Liver (tissue), 9 donors: ENCODE measurements around the gene FREM2. TPM values are rescaled to one million over a fixed set of nuclear protein-coding genes. Genes with fewer than 3 reads are reported as not detected.

Experiments used
- DNase-seq: peaks from one replicate; pipeline ENCODE4 v3.0.0-alpha.2; 2017; ENCODE audit warnings: low spot score
- H3K27ac ChIP-seq, 2 donors: one replicate each; pipeline ENCODE4 v1.7.0; 2013; ENCODE audit warnings: inconsistent platforms in 2 of 2, low read length in 2 of 2, control low read depth in 1 of 2, low read depth in 1 of 2, mild to moderate bottlenecking in 1 of 2
- H3K27me3 ChIP-seq, 4 donors: one replicate each; pipeline versions ENCODE4 v1.6.1 to v1.7.0; 2013; ENCODE audit warnings: low read length in 3 of 4, inconsistent platforms in 1 of 4, mild to moderate bottlenecking in 1 of 4, moderate library complexity in 1 of 4; ENCODE audit not compliant: control insufficient read depth in 4 of 4, insufficient read depth in 4 of 4
- H3K36me3 ChIP-seq, 4 donors: one replicate each; pipeline versions ENCODE4 v1.6.1 to v1.7.0; 2013; ENCODE audit warnings: low read length in 3 of 4, mild to moderate bottlenecking in 3 of 4, low read depth in 1 of 4, moderate library complexity in 1 of 4; ENCODE audit not compliant: control insufficient read depth in 4 of 4, insufficient read depth in 3 of 4
- H3K4me1 ChIP-seq, 4 donors: one replicate each; pipeline versions ENCODE4 v1.6.1 to v1.7.0; 2013; ENCODE audit warnings: low read length in 3 of 4, mild to moderate bottlenecking in 3 of 4, moderate library complexity in 1 of 4; ENCODE audit not compliant: control insufficient read depth in 4 of 4, insufficient read depth in 4 of 4
- H3K4me3 ChIP-seq, 3 donors: one replicate each; pipeline versions ENCODE4 v1.6.1 to v1.7.0; 2013; ENCODE audit warnings: low read length in 3 of 3, control low read depth in 1 of 3, low read depth in 1 of 3, mild to moderate bottlenecking in 1 of 3
- H3K9ac ChIP-seq, 2 donors: one replicate each; pipeline ENCODE4 v1.7.0; 2013; ENCODE audit warnings: low read length in 2 of 2, mild to moderate bottlenecking in 2 of 2, moderate library complexity in 2 of 2, control low read depth in 1 of 2, low read depth in 1 of 2
- H3K9me3 ChIP-seq, 4 donors: one replicate each; pipeline versions ENCODE4 v1.6.1 to v1.7.0; 2013; ENCODE audit warnings: low read length in 3 of 4; ENCODE audit not compliant: control insufficient read depth in 4 of 4
- ATF3 ChIP-seq: IDR thresholded peaks from 2 replicates; pipeline ENCODE4 v1.6.1; 2016; ENCODE audit warnings: antibody characterized with exemption
- CTCF ChIP-seq: fragments of 150-350 bp; IDR thresholded peaks from 2 replicates; pipeline ENCODE4 v1.5.1; 2017; ENCODE audit warnings: improper control_type of control experiment, low read depth, low read length; ENCODE audit not compliant: missing input control
- EGR1 ChIP-seq, 2 donors: IDR thresholded peaks; 2 replicates each; pipeline ENCODE4 v1.6.1; 2016 to 2018; ENCODE audit warnings: antibody characterized with exemption in 2 of 2, low read depth in 2 of 2
- FOXA1 ChIP-seq: IDR thresholded peaks from 2 replicates; pipeline ENCODE4 v1.6.1; 2016; ENCODE audit warnings: antibody characterized with exemption
- FOXA2 ChIP-seq: IDR thresholded peaks from 2 replicates; pipeline ENCODE4 v1.6.1; 2016; ENCODE audit warnings: antibody characterized with exemption
- GABPA ChIP-seq, 2 donors: IDR thresholded peaks in 1 of 2; conservative IDR thresholded peaks in 1 of 2; 2 replicates each; pipeline ENCODE4 v1.6.1; 2016; ENCODE audit warnings: antibody characterized with exemption in 2 of 2, mild to moderate bottlenecking in 1 of 2, moderate library complexity in 1 of 2
- HNF4A ChIP-seq, 2 donors: conservative IDR thresholded peaks; 2 replicates each; pipeline ENCODE4 v1.6.1; 2016; ENCODE audit warnings: antibody characterized with exemption in 2 of 2, mild to moderate bottlenecking in 2 of 2
- HNF4G ChIP-seq: IDR thresholded peaks from 2 replicates; pipeline ENCODE4 v1.6.1; 2016; ENCODE audit warnings: antibody characterized with exemption
- JUND ChIP-seq, 2 donors: IDR thresholded peaks; 2 replicates each; pipeline ENCODE4 v1.6.1; 2016; ENCODE audit warnings: antibody characterized with exemption in 2 of 2
- MAX ChIP-seq: IDR thresholded peaks from 2 replicates; pipeline ENCODE4 v1.6.1; 2016; ENCODE audit warnings: antibody characterized with exemption
- RAD21 ChIP-seq, 2 donors: IDR thresholded peaks; 2 replicates each; pipeline ENCODE4 v1.6.1; 2016; ENCODE audit warnings: antibody characterized with exemption in 2 of 2, mild to moderate bottlenecking in 2 of 2
- REST ChIP-seq: IDR thresholded peaks from 2 replicates; pipeline ENCODE4 v1.6.1; 2016; ENCODE audit warnings: antibody characterized with exemption, mild to moderate bottlenecking
- RXRA ChIP-seq, 2 donors: IDR thresholded peaks; 2 replicates each; pipeline ENCODE4 v1.6.1; 2017 to 2018; ENCODE audit warnings: antibody characterized with exemption in 2 of 2, mild to moderate bottlenecking in 1 of 2
- SP1 ChIP-seq: IDR thresholded peaks from 2 replicates; pipeline ENCODE4 v1.6.1; 2018; ENCODE audit warnings: antibody characterized with exemption, mild to moderate bottlenecking
- TAF1 ChIP-seq: conservative IDR thresholded peaks from 2 replicates; pipeline ENCODE4 v1.6.1; 2016; ENCODE audit warnings: antibody characterized with exemption, mild to moderate bottlenecking
- YY1 ChIP-seq: IDR thresholded peaks from 2 replicates; pipeline ENCODE4 v1.6.1; 2016; ENCODE audit warnings: antibody characterized with exemption, mild to moderate bottlenecking
- ZBTB33 ChIP-seq: IDR thresholded peaks from 2 replicates; pipeline ENCODE4 v1.6.1; 2016; ENCODE audit warnings: antibody characterized with exemption
- WGBS: extraction: QIAGEN DNeasy Blood & Tissue Kit; methylation state at CpG from one replicate; pipeline ENCODE4 v1.1.7; 2013; 5-methylcytosine and 5-hydroxymethylcytosine counted together
- polyA plus RNA-seq, 2 donors: library from polyadenylated mRNA; stranded (reverse) in 1 of 2; unstranded in 1 of 2; fragments of 200-250 nt in 1 of 2; fragments of >200 nt in 1 of 2; fragmentation: Nextera tagmentation in 1 of 2; extraction: Ambion mirVana in 1 of 2; gene quantifications; one replicate each; pipeline versions ENCODE4 v1.2.1 to v1.2.3, GENCODE V29; 2013 to 2015
- total RNA-seq, 2 donors: library from RNA; depleted of rRNA; stranded (reverse); fragments of >200 nt; gene quantifications; one replicate each; pipeline ENCODE4 v1.2.3, GENCODE V29; 2014
- donor health status: healthy.
- donor health status: healthy.
- donor health status: healthy.
- donor health status: healthy.
- donor health status: healthy.

Gene FREM2
- total and polyA plus RNA-seq, 4 donors = 0.17 to 1.7 (median 0.37) TPM

GRCh38 chr13:38743466-38743865, 56.6 kb downstream of the FREM2 start (continued):
- no peak for TF ChIP-seq CTCF
- TF ChIP-seq JUND (IDR thresholded peaks at IDR 0.05) = no peak
- no peak for TF ChIP-seq HNF4G
- TF ChIP-seq TAF1 = no peak
- TF ChIP-seq MAX = no peak
- no peak for TF ChIP-seq FOXA2
- no peak for TF ChIP-seq RAD21 (IDR thresholded peaks at IDR 0.05)
- no peak for TF ChIP-seq EGR1 (IDR thresholded peaks at IDR 0.05; ENCODE audit: low read depth in 2 of 2)

- Histone ChIP-seq H3K9me3 (no peaks in the 10 kb centered on the region), H3K9ac (no peak overlapping the region), H3K36me3 (no peaks in the 10 kb centered on the region), H3K27me3 (peaks cover 0 to 3% (median 0%) of the 10 kb centered on the region in 4 donors), H3K4me3 (no peak overlapping the region), H3K27ac (no peak overlapping the region), H3K4me1 (no peaks in the 10 kb centered on the region)
- WGBS = 53% methylated on average over 5 of the region's 5 CpGs
- TF ChIP-seq HNF4A (conservative IDR thresholded peaks at IDR 0.05) (no peak), RXRA (IDR thresholded peaks at IDR 0.05) (no peak), TAF1 (no peak), ZBTB33 (no peak), YY1 (no peak), EGR1 (IDR thresholded peaks at IDR 0.05; ENCODE audit: low read depth in 2 of 2) (no peak), FOXA1 (no peak), HNF4G (no peak)
- DNase-seq = no peak
These were observed 65.8 kb downstream of the FREM2 start for GRCh38 chr13:38752686-38753085.

- peaks cover 0 to 8% (median 0%) of the 10 kb centered on the region in 4 donors for H3K27me3 ChIP-seq
- WGBS = 90% methylated on average over 2 of the region's 2 CpGs
- no peaks in the 10 kb centered on the region for H3K36me3 ChIP-seq
- no peak overlapping the region for H3K4me3 ChIP-seq
- H3K27ac ChIP-seq = no peak overlapping the region
- H3K9ac ChIP-seq = no peak overlapping the region
- H3K4me1 ChIP-seq = no peaks in the 10 kb centered on the region
- H3K9me3 ChIP-seq = no peaks in the 10 kb centered on the region
- DNase-seq = no peak
- TF ChIP-seq EGR1 (IDR thresholded peaks at IDR 0.05; ENCODE audit: low read depth in 2 of 2) (no peak), GABPA (IDR thresholded peaks at IDR 0.05 in 1 of 2, conservative IDR thresholded peaks at IDR 0.05 in 1 of 2) (no peak), ZBTB33 (no peak), RXRA (IDR thresholded peaks at IDR 0.05) (no peak), HNF4A (conservative IDR thresholded peaks at IDR 0.05) (no peak), REST (no peak), YY1 (no peak), FOXA1 (no peak), FOXA2 (no peak), SP1 (no peak), JUND (IDR thresholded peaks at IDR 0.05) (no peak), ATF3 (no peak), RAD21 (IDR thresholded peaks at IDR 0.05) (no peak), CTCF (no peak)
These were observed 67.0 kb downstream of the FREM2 start for GRCh38 chr13:38753878-38754277.
